Measurements from ENCODE around the gene PACS2.

DNA sequence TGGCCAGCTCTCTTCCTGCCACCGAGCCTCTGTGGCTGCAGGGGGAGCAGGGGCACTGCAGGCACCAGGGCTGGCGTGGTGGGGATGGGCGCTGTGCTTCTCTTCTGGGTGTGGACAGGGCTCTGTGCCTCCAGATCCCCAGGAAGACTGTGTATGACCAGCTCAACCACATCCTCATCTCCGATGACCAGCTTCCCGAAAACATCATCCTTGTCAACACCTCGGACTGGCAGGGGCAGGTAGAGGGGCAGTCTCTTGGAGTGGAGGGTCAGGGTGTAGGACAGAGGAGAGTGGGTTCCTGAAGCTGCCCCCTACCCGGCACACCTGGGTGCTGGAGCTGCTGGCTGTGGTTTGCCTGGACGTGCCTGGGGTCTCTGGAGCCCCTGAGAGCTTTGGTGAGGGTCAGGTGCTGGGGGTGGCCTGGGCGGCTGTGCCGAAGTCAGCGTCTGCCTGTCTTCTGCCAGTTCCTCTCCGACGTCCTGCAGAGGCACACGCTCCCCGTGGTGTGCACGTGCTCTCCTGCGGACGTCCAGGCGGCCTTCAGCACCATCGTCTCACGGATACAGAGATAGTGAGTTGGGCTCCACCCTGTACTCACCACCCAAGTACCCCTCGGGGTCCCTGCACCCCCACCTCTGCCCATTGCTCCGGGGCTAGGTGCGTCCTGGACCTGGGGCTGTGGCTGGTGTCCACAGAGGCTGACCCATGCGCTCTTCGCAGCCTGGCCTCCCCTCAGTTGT lies 68.0 kb downstream of the PACS2 start:
- no peak for TF ChIP-seq GATA2 (CRISPR knock-in tag; IDR thresholded peaks at IDR 0.05)
- TF ChIP-seq, protein P1, sequence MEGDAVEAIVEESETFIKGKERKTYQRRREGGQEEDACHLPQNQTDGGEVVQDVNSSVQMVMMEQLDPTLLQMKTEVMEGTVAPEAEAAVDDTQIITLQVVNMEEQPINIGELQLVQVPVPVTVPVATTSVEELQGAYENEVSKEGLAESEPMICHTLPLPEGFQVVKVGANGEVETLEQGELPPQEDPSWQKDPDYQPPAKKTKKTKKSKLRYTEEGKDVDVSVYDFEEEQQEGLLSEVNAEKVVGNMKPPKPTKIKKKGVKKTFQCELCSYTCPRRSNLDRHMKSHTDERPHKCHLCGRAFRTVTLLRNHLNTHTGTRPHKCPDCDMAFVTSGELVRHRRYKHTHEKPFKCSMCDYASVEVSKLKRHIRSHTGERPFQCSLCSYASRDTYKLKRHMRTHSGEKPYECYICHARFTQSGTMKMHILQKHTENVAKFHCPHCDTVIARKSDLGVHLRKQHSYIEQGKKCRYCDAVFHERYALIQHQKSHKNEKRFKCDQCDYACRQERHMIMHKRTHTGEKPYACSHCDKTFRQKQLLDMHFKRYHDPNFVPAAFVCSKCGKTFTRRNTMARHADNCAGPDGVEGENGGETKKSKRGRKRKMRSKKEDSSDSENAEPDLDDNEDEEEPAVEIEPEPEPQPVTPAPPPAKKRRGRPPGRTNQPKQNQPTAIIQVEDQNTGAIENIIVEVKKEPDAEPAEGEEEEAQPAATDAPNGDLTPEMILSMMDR (IDR thresholded peaks at IDR 0.05): no peak
- TF ChIP-seq, protein P2, sequence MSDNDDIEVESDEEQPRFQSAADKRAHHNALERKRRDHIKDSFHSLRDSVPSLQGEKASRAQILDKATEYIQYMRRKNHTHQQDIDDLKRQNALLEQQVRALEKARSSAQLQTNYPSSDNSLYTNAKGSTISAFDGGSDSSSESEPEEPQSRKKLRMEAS (IDR thresholded peaks at IDR 0.05; ENCODE audit: low read depth): no peak

Data from SK-N-SH (cell line).